GM19463 (cell line): ENCODE measurements around the gene ZNF394.
A peak's percentile ranks its signal among the peaks of the same experiment; 100 is the strongest.
"Not testable (repeated sequence)": the region's sequence is repeated elsewhere in the genome, so short reads cannot be mapped to it uniquely, and the experiment has no call there.

Source experiments
- ATAC-seq: cut with Tn5 transposase; IDR thresholded peaks from one replicate; pipeline ENCODE4 v1.9.1; 2021; ENCODE audit warnings: mild to moderate bottlenecking, moderate library complexity; ENCODE audit not compliant: unreplicated experiment

ZNF394 gene

DNA sequence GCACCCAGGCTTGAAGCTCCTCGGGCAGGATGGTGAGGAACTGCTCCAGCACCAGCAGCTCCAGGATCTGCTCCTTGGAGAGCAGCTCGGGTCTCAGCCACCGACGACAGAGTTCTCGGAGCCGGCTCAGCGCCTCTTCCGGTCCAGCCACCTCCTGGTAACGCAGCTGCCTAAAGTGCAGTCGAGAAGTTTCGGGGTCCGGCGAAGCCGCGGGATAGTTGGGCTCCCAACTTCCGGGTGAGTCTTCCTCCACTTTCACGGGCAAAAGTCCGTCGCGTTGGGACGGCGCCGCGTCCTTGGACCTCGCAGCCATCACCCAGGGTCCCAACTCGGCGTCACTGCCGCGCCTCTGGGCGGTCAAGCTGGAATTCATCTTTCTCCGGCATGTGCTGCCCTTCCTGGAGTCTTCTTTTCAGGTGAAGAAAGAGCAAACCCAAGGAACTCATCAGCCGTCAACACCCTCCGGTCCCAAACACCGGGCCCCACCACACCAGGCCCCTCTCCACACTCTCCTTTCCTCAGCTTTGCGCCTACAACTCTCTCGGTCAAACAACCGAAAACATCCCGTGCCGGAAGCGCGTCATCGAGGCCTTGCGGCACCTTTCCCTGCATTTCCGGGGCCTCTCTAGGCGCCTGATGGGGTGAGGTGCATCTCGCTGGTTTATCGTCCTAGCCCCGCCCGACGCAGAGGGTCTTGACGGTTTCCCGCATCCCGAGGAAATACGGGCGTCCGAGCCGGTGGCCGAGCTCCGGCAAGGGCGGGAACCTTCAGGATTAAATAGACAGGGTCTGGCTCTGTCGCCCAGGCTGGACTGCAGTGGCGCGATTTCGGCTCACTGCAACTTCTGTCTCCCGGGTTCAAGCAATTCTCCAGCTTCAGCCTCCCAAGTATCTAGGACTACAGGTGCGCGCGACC, at the start of gene ZNF394:
ZNF394 (minus strand) TSS at position 561 of the 916 bp plus-strand sequence; CDS start at position 373, 188 bp downstream.
- ATAC-seq = peak; percentile 30

DNA sequence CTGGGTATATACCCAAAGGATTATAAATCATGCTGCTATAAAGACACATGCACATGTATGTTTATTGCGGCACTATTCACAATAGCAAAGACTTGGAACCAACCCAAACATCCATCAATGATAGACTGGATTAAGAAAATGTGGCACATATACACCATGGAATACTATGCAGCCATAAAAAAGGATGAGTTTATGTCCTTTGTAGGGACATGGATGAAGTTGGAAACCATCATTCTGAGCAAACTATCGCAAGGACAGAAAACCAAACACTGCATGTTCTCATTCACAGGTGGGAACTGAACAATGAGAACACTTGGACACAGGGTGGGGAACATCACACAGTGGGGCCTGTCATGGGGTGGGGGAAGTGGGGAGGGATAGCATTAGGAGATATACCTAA, 49.5 kb upstream of the ZNF394 start:
- ATAC-seq = not testable (repeated sequence)

DNA sequence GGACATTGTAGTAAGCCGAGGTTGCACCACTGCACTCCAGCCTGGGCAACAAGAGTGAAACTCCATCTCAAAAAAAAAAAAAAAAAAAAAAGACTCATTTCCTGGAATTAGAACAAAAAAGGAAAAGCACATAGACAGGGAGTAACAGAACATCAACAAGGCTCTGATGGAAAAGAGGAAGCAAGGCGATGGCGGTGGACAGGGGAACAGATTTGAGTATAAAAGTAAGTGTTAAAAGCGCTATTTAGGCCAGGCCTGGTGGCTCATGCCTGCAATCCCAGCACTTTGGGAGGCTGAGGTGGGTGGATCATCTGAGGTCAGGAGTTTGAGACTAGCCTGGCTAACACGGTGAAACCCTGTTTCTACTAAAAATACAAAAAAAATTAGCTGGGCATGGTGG, 45.2 kb upstream of the ZNF394 start:
- not testable (repeated sequence) for ATAC-seq

DNA sequence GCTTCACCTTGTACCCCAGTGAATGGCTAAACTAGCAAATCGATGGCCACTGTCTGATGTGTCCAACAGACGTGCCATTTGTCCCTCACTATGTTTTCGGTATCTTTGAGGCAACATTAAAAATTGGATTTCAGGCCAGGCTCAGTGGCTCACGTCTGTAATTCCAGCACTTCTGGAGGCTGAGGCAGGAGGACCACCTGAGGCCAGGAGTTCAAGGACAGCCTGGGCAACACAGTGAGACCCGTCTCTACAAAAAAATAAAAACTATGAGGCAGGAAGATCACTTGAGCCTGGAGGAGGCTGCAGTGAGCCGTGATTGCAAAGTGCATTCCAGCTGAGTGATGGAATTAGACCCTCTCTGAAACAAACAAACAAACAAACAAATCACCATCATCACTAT, 43.8 kb upstream of the ZNF394 start:
- no peak for ATAC-seq

DNA sequence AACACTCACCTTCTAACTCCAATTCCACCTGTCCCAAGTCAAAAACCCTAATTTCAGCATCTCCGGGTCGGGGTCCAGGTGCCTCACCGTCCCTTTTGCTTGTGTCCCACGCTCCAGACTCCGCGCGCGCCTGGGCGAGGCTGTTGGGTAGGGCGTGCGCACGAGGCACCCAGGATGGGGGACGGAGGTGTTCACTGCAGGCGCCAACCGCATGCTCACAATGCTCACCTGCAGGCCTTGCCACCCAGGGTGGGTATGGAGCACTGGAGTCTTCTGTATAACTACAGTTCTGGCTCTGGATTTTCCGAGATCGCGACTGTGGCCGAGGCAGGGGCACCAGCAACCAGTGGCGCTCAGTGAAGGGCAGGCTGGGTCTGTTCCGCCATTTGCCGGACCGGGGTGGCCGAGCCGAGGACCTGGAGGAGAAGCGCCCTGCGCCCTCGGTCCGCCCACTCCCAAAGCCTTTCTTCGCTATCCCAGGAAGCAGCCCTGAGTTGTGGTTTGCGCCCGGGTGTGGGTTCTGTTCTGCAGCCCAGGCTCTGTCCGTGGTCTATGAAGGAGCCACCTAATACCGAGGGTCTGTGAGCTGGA, 43.1 kb upstream of the ZNF394 start:
- ATAC-seq = no peak

DNA sequence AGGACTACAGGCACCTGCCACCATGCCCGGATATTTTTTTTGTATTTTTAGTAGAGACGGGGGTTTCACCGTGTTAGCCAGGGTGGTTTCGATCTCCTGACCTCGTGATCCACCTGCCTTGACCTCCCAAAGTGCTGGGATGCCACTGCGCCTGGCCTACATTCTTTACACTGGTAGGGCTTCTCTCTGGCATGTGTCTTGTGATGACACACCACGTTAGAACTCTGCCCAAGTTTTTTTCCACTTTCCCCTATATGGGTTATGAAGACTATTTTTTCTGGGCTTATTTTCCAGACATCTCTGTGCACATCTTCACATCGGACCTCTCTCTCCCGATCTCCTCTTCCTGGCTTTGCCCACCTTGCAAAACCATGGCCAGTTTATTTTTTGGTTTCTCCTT, 41.1 kb upstream of the ZNF394 start:
- ATAC-seq = no peak

DNA sequence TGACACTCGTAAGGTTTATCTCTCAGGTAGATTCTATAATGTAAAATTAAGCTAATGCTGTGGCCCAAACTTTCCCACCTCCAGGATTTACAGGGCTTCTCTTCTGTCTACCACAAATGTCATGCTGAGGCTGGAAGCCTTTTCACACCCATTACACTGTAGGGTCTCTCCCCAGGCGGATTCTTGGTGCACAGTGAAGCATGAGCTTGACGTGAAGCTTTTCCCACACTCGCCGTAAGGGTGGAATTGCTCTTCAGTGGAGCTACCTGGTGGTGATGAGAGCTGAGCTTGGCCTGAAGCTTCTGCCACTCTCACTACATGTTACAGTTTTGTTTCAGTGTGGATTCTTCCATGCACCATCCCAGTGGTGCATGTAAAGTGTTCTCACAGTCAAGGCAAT, 40.5 kb upstream of the ZNF394 start:
- ATAC-seq = no peak

DNA sequence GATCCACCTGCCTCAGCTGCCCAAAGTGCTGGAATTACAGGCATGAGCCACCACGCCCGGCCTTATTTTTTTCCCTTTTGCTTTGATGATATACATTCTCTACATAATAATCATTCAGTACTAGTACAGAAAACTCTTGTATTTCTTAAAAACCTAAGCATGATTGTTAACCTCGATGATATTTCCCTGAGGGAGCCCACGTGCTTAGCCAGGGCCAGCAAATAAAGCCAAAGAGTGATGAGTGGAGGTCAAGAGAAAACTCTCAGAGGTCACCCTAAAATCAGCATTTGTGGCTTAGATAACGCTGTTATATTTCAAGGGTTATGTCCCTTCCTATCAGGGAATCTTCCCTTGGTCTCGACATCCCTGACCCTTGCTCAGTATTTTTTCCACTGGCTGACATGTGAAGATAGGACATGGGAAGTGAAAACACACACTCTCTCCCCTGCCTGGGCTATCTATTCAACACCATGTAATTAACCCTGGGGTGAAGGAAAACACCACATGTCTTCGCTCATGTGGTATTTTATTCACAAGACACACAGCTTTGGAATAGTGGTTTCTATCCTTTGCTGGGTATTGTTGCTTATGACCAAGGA, 39.2 kb upstream of the ZNF394 start:
- ATAC-seq = no peak

DNA sequence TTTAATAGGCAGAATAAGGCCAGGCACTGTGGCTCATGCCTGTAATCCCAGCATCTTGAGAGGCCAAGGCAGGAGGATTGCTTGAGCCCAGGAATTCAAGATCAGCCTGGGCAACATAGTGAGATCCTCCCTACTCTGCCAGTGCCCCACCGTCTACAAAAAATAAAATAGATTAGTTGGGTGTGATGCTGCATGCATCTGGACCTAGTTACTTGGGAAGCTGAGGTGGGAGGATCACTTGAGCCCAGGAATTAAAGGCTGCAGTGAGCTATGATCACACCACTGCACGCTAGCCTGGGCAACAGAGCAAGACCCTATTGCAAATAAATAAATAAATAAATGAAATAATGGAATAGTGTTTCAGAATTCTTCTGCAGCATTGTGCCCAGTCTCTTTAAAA, 35.6 kb upstream of the ZNF394 start:
- no peak for ATAC-seq

DNA sequence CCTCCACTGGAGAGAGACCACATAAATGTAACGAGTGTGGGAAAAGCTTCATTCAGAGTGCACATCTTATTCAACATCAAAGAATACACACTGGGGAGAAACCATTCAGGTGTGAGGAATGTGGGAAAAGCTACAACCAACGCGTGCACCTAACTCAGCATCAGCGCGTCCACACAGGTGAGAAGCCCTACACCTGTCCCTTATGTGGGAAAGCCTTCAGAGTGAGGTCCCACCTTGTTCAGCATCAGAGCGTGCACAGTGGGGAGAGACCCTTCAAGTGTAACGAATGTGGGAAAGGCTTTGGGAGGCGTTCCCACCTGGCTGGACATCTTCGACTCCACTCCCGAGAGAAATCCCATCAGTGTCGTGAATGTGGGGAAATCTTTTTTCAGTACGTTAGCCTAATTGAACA, 31.3 kb upstream of the ZNF394 start:
- ATAC-seq = no peak

DNA sequence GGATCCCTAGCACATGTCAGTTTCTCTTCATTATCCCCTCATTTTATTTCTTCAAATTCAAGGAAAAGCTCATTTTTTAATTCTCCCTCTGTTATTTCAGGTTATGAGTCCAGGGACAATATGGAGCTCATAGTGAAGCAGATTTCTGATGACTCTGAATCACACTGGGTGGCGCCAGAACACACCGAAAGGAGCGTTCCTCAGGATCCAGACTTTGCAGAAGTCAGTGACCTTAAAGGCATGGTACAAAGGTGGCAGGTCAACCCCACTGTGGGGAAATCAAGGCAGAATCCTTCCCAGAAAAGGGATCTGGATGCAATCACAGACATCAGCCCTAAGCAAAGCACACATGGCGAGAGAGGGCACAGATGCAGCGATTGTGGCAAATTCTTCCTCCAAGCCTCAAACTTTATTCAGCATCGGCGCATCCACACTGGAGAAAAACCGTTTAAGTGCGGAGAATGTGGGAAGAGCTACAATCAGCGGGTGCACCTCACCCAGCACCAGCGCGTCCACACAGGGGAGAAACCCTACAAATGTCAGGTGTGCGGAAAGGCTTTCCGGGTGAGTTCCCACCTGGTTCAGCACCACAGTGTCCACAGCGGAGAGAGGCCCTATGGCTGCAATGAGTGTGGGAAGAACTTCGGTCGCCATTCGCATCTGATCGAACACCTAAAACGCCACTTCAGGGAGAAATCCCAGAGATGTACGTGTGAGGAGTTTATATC, 25.8 kb upstream of the ZNF394 start:
- ATAC-seq = no peak

DNA sequence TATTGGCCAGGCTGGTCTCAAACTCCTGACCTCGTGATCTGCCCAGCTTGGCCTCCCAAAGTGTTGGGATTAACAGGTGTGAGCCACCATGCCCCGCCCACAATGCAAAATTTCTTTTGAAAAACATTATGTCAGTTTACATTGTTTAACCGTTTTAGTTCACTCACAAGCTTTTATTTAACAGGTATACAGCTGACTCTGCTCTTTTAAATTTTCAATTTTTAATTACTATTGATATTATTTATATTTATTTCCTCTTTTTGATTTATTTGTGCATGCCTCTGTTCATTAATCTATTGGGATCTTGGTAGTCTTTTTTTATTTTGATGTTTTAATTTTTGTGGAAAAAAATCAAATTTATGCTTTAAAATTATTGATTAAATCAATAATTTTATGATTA, 21.3 kb upstream of the ZNF394 start:
- ATAC-seq = no peak

DNA sequence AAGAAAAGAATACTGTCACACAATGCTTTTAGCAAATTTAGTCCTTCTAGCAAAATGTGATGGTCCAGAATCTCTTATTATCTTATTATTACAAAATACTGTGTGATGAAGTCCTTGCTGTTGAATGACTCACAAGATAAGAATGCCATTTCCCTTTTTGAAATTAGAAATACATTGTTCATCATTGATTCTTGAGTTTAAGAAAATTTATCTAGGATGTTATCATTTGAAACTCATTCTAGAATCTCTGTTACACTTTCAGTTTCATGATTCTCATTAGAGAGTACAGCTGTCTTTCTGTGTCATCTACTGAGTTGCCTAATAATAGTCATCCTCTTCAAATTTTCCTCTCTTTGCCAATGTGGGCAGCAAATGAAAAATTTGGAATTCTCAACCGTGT, 14.0 kb upstream of the ZNF394 start:
- ATAC-seq = no peak

DNA sequence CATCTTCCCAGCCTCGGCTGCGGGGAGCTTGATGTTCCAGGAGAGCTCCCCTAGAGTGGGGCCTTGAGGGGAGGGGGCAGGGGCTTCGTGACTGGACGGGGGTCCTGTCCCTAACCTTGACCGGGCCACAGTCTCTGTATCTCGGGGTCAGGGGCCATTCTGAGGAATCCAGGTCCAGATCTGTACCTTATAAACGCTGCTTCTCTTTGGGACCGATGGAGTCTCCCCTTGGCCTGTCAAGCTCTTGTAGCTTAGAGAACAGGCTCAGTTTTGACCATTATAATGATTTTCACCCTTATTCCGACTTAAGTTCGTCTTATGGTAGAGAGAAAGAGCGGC, 5.2 kb upstream of the ZNF394 start:
- ATAC-seq = no peak

DNA sequence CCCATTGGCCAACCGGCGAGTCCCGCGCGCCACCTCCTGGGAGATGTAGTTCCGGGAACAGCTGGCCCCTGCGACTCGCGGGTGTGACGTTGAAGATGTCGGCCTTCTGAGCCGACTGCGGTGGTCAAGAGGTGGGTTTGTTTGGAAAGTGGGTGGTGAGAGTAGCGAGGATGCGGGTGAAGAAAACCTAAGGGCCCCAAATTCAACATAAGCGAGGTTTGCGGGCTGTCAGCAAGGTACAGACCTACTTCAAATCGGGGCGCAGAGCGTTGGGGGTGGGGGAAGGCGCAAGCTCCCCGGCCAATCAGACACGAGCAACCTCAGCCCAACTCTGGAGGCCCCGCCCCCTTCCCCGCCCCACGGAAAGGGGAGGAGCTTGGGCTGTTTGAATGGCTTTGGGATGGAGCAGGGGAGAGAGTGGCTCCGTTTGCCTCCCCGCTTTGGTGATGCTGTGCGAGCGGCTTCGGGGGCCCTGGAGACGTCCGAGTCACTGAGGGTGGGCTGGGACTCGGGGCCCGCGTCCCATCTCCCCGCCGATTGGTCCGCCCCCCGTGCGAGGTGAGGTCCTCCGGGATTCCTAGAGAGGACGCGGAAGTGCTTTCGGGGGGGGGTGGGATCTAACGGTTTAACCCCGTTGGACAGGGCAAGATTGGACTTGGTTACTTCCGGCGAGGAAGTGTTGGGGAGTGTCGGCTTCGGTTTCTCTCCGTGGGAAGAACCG, 4.7 kb upstream of the ZNF394 start, which contains the start of gene ZKSCAN5:
ZKSCAN5 (plus strand) TSS at position 60 of the 721 bp plus-strand sequence. CDS start 1,383 bp downstream, outside the sequence.
- peak; percentile 77 for ATAC-seq

DNA sequence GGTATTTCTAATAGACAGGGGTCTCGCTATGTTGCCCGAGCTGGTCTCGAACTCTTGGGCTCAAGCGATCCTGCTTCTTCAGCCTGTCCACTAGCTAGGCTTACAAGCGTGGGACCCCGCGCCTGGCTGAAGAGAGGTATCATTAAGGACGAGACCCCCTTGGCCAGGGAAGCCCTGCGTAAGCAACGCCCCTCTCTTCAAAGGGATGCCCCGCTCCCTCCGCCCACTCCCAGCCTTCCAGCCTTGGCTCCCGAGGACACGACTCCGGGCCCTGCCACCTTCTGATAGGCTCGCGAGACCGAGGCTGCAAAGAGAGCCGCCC, 4.2 kb upstream of the ZNF394 start:
- ATAC-seq = no peak

DNA sequence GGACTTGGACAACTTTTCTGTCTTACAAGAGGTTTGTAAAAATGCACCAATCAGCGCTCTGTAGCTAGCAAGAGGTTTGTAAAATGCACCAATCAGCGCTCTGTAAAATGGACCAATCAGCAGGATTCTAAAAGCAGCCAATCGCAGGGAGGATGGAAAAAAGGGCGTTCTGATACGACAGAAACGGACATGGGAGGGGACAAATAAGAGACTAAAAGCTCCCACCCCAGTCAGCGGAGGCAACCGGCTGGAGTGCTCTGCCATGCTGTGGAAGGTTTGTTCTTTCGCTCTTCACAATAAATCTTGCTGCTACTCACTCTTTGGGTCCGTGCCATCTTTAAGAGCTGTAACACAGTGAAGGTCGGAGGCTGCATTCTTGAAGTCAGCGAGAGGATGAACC, 1.2 kb upstream of the ZNF394 start:
- ATAC-seq = not testable (repeated sequence)

DNA sequence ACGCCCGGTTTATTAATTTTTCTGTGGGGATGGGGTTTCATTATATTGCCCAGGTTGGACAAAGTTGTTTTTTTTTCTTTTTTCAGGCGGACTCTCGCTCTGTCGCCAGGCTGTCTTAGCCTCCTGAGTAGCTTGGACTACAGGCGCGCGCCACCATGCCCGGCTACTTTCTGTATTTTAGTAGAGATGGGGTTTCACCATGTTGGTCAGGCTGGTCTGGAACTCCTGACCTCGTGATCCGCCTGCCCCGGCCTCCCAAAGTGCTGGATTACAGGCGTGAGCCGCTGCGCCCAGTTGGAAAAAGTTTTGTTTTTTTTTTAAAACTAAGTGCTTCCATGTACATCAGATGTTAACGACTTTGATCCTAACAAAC, 542 bp upstream of the ZNF394 start:
- no peak for ATAC-seq

DNA sequence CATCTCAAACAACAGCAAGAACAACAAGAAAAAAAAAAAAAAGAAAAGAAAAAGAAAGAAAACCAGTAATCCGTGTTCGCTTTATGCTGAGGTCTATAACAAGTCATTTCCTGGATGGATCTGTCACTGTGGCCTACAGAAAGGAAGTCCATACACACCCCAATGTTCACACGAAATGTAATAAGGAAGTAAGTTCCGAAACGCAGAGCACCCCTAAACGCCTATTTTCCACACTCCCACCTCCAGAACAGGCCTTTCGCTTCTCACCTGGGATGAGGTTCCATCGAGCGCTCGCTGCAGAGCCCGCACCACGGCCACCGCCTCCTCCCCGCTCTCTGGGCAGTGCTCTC, 735 bp downstream of the ZNF394 start:
- ATAC-seq = no peak

DNA sequence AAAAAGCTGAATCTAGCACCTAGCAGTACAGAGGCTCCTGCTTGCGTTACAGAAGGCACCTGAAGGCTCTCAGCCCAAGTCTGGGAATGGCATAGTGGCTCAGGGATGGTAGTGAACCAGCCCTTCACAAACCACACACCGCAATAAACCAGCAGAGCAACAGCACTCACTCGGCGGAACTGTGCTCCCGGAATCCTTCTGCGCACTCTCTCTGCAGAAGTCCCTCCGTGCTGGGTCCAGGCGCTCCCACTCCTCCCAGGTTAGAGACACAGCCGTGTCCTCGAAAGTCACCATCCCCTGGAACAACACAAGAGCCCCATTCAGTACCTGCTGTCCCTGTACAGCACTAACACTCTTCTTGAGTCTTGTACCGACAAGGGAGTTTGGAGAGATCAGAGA, 1.5 kb downstream of the ZNF394 start:
- ATAC-seq = no peak
